ENCODE results near the gene TCERG1L. TPM values are rescaled to one million over a fixed set of nuclear protein-coding genes. Genes with fewer than 3 reads are reported as not detected.

The TCERG1L gene
- total and polyA plus RNA-seq, 11 donors = 0.11 to 0.25 TPM; not detected in 9

- no peak overlapping the region for H3K4me3 ChIP-seq
- no peaks in the 10 kb centered on the region for H3K4me1 ChIP-seq
- DNase-seq = no peak
- intact Hi-C loops (cut with DNase I) = no loop called here
- no peaks in the 10 kb centered on the region for H3K36me3 ChIP-seq
- H3K27me3 ChIP-seq = peaks cover 0 to 18% (median 0%) of the 10 kb centered on the region in 9 donors
- TF ChIP-seq CTCF (IDR thresholded peaks at IDR 0.05) = no peak
- TF ChIP-seq POLR2A (IDR thresholded peaks at IDR 0.05) = no peak
- H3K9me3 ChIP-seq = no peaks in the 10 kb centered on the region
- ATAC-seq = no peak
- no peak overlapping the region for H3K27ac ChIP-seq
- 82 to 91% (median 89%) methylated on average over 13 of the region's 13 CpGs for WGBS, 4 donors
Observed at GRCh38 chr10:131082201-131082850, 229.2 kb downstream of the TCERG1L start.

GRCh38 chr10:131081786-131082185, 229.7 kb downstream of the TCERG1L start:
- no peak for DNase-seq
- ATAC-seq = no peak
- H3K4me1 ChIP-seq = no peaks in the 10 kb centered on the region
- 74 to 100% (median 82%) methylated on average over 5 to 6 of the region's 6 CpGs for WGBS, 4 donors
- H3K9me3 ChIP-seq = no peaks in the 10 kb centered on the region
- peaks cover 0 to 18% (median 0%) of the 10 kb centered on the region in 9 donors for H3K27me3 ChIP-seq
- intact Hi-C loops (cut with DNase I) = no loop called here
- no peak overlapping the region for H3K4me3 ChIP-seq
- no peaks in the 10 kb centered on the region for H3K36me3 ChIP-seq
- TF ChIP-seq POLR2A (IDR thresholded peaks at IDR 0.05) (no peak), CTCF (IDR thresholded peaks at IDR 0.05) (no peak)
- no peak overlapping the region for H3K27ac ChIP-seq

- 40 to 53% (median 42%) methylated on average over 6 of the region's 6 CpGs for WGBS, 4 donors
Observed at GRCh38 chr10:131081376-131081775, 230.1 kb downstream of the TCERG1L start.

GRCh38 chr10:131080571-131080970, 230.9 kb downstream of the TCERG1L start:
- Histone ChIP-seq H3K4me3 (no peak overlapping the region), H3K4me1 (no peaks in the 10 kb centered on the region), H3K27ac (no peak overlapping the region), H3K36me3 (no peaks in the 10 kb centered on the region), H3K9me3 (no peaks in the 10 kb centered on the region), H3K27me3 (peaks cover 0 to 12% (median 0%) of the 10 kb centered on the region in 9 donors)
- TF ChIP-seq CTCF (IDR thresholded peaks at IDR 0.05) (no peak), POLR2A (IDR thresholded peaks at IDR 0.05) (no peak)
- intact Hi-C loops (cut with DNase I) = no loop called here
- no peak for DNase-seq
- 78 to 83% (median 78%) methylated on average over 6 of the region's 6 CpGs for WGBS, 4 donors
- no peak for ATAC-seq

More at GRCh38 chr10:131081376-131081775, 230.1 kb downstream of the TCERG1L start:
- TF ChIP-seq POLR2A (IDR thresholded peaks at IDR 0.05) = no peak
- no peak for TF ChIP-seq CTCF (IDR thresholded peaks at IDR 0.05)
- no peaks in the 10 kb centered on the region for H3K9me3 ChIP-seq
- H3K27me3 ChIP-seq = peaks cover 0 to 13% (median 0%) of the 10 kb centered on the region in 9 donors
- intact Hi-C loops (cut with DNase I) = no loop called here
- H3K4me1 ChIP-seq = no peaks in the 10 kb centered on the region
- no peak overlapping the region for H3K27ac ChIP-seq
- ATAC-seq (no peak), DNase-seq (no peak)
- H3K36me3 ChIP-seq = no peaks in the 10 kb centered on the region
- no peak overlapping the region for H3K4me3 ChIP-seq
